HEK293 (cell line): ENCODE data around the gene OR13C3.
"Not testable (repeated sequence)": the region's sequence is repeated elsewhere in the genome, so short reads cannot be mapped to it uniquely, and the experiment has no call there.

Source experiments
- CTCF ChIA-PET: fragments of 350-600 bp; formaldehyde crosslinking; extraction: SDS; loops from one replicate; lab custom pipeline; 2021; ENCODE audit warnings: antibody characterized with exemption; lab: Yijun Ruan, JAX
- POLR2A ChIA-PET: fragments of 300-600 bp; formaldehyde crosslinking; extraction: SDS; loops from one replicate; lab custom pipeline; 2020; ENCODE audit warnings: antibody characterized with exemption, inconsistent platforms; lab: Yijun Ruan, JAX
- H3K27ac ChIP-seq: fragments of 200-500 bp; sonication (Bioruptor generic); 2 replicates; pipeline ENCODE4 v1.5.1; 2014; ENCODE audit warnings: low read depth, low read length, control low read depth, inconsistent platforms; ENCODE audit errors: extremely low read depth
- H3K36me3 ChIP-seq, 2 experiments: fragments of 200-500 bp in 1 of 2; sonication (Bioruptor generic) in 1 of 2; 1 replicate in 1 of 2; 2 replicates in 1 of 2; pipeline ENCODE4 v1.5.1; 2014 to 2017; ENCODE audit warnings: inconsistent platforms in 2 of 2, low read length in 2 of 2; ENCODE audit not compliant: control insufficient read depth in 2 of 2, insufficient read depth in 1 of 2
- H3K4me1 ChIP-seq: fragments of 200-500 bp; sonication (Bioruptor generic); 2 replicates; pipeline ENCODE4 v1.5.1; 2014; ENCODE audit warnings: mild to moderate bottlenecking, low read length, inconsistent platforms; ENCODE audit not compliant: control insufficient read depth, insufficient read depth
- H3K4me3 ChIP-seq: 2 replicates; pipeline ENCODE4 v1.5.1; 2011; ENCODE audit warnings: low read depth, mild to moderate bottlenecking, control low read depth, low read length, moderate library complexity
- H3K9me3 ChIP-seq: fragments of 200-500 bp; sonication (Bioruptor generic); 2 replicates; pipeline ENCODE4 v1.5.1; 2014; ENCODE audit warnings: low read depth, low read length, inconsistent platforms; ENCODE audit not compliant: control insufficient read depth, insufficient read depth
- GLIS2 ChIP-seq: fragments of 450-650 bp; formaldehyde crosslinking; IDR thresholded peaks from 2 replicates; pipeline ENCODE4 v1.5.1; 2016; ENCODE audit warnings: missing biosample characterization, missing genetic modification characterization
- HOXC10 ChIP-seq: sonication (generic); formaldehyde crosslinking; IDR thresholded peaks from 2 replicates; pipeline ENCODE4 v1.8.1; 2023; ENCODE audit warnings: mild to moderate bottlenecking, missing genetic modification reagents
- TCF7L2 ChIP-seq: IDR thresholded peaks from 2 replicates; pipeline ENCODE4 v1.6.1; 2011; ENCODE audit warnings: low read depth, mild to moderate bottlenecking, inconsistent platforms, low read length, moderate library complexity, borderline replicate concordance
- ZBTB21 ChIP-seq: fragments of 450-650 bp; formaldehyde crosslinking; IDR thresholded peaks from 2 replicates; pipeline ENCODE4 v1.5.1; 2017; ENCODE audit warnings: missing biosample characterization, missing genetic modification characterization
- ZFP3 ChIP-seq: fragments of 450-650 bp; formaldehyde crosslinking; IDR thresholded peaks from 2 replicates; pipeline ENCODE4 v1.5.1; 2016; ENCODE audit warnings: low read depth, missing biosample characterization, missing genetic modification characterization
- ZIC2 ChIP-seq: fragments of 450-650 bp; formaldehyde crosslinking; IDR thresholded peaks from 2 replicates; pipeline ENCODE4 v1.5.1; 2016; ENCODE audit warnings: missing biosample characterization, missing genetic modification characterization
- ZNF274 ChIP-seq, 2 experiments: fragments of 200-500 bp in 1 of 2; fragments of 450-650 bp in 1 of 2; sonication (Bioruptor generic) in 1 of 2; formaldehyde crosslinking in 1 of 2; IDR thresholded peaks; 2 replicates each; pipeline versions ENCODE4 v1.5.1 to v1.6.1; 2014 to 2016; ENCODE audit warnings: borderline replicate concordance in 1 of 2, inconsistent platforms in 1 of 2, low read length in 1 of 2, missing biosample characterization in 1 of 2, missing genetic modification characterization in 1 of 2
- ZNF292 ChIP-seq: fragments of 450-650 bp; formaldehyde crosslinking; IDR thresholded peaks from 2 replicates; pipeline ENCODE4 v1.5.1; 2016; ENCODE audit warnings: low read depth, missing biosample characterization, missing genetic modification characterization, borderline replicate concordance
- ZNF501 ChIP-seq: fragments of 450-650 bp; formaldehyde crosslinking; IDR thresholded peaks from 2 replicates; pipeline ENCODE4 v1.5.1; 2016; ENCODE audit warnings: missing biosample characterization, missing genetic modification characterization
- ZNF629 ChIP-seq: fragments of 450-650 bp; formaldehyde crosslinking; IDR thresholded peaks from 2 replicates; pipeline ENCODE4 v1.5.1; 2017; ENCODE audit warnings: missing biosample characterization, missing genetic modification characterization
- ZNF654 ChIP-seq: fragments of 450-650 bp; formaldehyde crosslinking; IDR thresholded peaks from 2 replicates; pipeline ENCODE4 v1.5.1; 2016; ENCODE audit warnings: low read depth, missing biosample characterization, missing genetic modification characterization
- ZNF664 ChIP-seq: fragments of 450-650 bp; formaldehyde crosslinking; IDR thresholded peaks from 2 replicates; pipeline ENCODE4 v1.5.1; 2016; ENCODE audit warnings: missing biosample characterization, missing genetic modification characterization
- ZNF747 ChIP-seq: fragments of 450-650 bp; formaldehyde crosslinking; IDR thresholded peaks from 2 replicates; pipeline ENCODE4 v1.5.1; 2016; ENCODE audit warnings: missing biosample characterization, missing genetic modification characterization
- ZNF76 ChIP-seq: fragments of 450-650 bp; formaldehyde crosslinking; IDR thresholded peaks from 2 replicates; pipeline ENCODE4; 2016; ENCODE audit warnings: low read depth, missing biosample characterization, missing genetic modification characterization, borderline replicate concordance
- ZNF768 ChIP-seq: fragments of 450-650 bp; formaldehyde crosslinking; IDR thresholded peaks from 2 replicates; pipeline ENCODE4 v1.5.1; 2018; ENCODE audit warnings: missing biosample characterization, mild to moderate bottlenecking, missing genetic modification characterization
- ZNF776 ChIP-seq: fragments of 450-650 bp; formaldehyde crosslinking; IDR thresholded peaks from 2 replicates; pipeline ENCODE4 v1.5.0; 2017; ENCODE audit warnings: missing biosample characterization, missing genetic modification characterization, borderline replicate concordance
- ZNF830 ChIP-seq: fragments of 450-650 bp; IDR thresholded peaks from 2 replicates; pipeline ENCODE4 v1.5.0; 2018; ENCODE audit warnings: missing biosample characterization, missing genetic modification characterization, low read depth, mild to moderate bottlenecking, moderate library complexity
- ZSCAN18 ChIP-seq: fragments of 450-650 bp; formaldehyde crosslinking; IDR thresholded peaks from 2 replicates; pipeline ENCODE4 v1.5.1; 2016; ENCODE audit warnings: missing biosample characterization, missing genetic modification characterization
- TF ChIP-seq, protein P1 (sequence below): fragments of 450-650 bp; formaldehyde crosslinking; IDR thresholded peaks from 2 replicates; pipeline ENCODE4 v1.5.1; 2017; ENCODE audit warnings: missing biosample characterization, missing genetic modification characterization
- TF ChIP-seq, protein P2 (sequence below): fragments of 450-650 bp; formaldehyde crosslinking; IDR thresholded peaks from 2 replicates; pipeline ENCODE4 v1.5.1; 2017; ENCODE audit warnings: missing biosample characterization, mild to moderate bottlenecking, missing genetic modification characterization, moderate library complexity
- TF ChIP-seq, protein P3 (sequence below): fragments of 450-650 bp; formaldehyde crosslinking; IDR thresholded peaks from 2 replicates; pipeline ENCODE4 v1.5.1; 2017; ENCODE audit warnings: missing biosample characterization, missing genetic modification characterization
- TF ChIP-seq, protein P4 (sequence below): fragments of 450-650 bp; formaldehyde crosslinking; IDR thresholded peaks from 2 replicates; pipeline ENCODE4 v1.5.1; 2016; ENCODE audit warnings: missing biosample characterization, missing genetic modification characterization, low read depth

Gene OR13C3

DNA sequence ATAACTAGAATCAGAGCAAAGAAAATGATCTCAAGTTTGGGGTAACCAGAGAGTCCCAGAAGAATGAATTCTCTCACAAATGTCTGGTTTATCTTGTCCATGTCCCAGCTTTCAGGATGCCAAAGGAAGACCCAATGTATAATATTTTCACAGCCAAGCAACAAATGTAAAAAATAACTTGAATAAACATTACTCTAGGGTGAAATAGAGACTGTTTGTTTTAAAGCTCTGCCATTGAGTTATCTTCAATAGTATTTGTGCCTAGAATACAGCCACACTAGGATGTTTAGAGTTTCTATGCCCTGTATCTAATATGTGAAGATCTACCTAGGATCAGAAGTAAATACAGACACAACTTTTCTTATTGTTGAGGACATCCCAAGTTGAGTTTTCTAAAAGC, 9.5 kb downstream of the OR13C3 start, which contains the start of gene OR13C4 (continued):
- no peak for TF ChIP-seq ZSCAN18 (tag by site-specific recombination)
- no peak for TF ChIP-seq GLIS2
- no peak for TF ChIP-seq ZIC2 (tag by site-specific recombination)
- TF ChIP-seq, protein P1, sequence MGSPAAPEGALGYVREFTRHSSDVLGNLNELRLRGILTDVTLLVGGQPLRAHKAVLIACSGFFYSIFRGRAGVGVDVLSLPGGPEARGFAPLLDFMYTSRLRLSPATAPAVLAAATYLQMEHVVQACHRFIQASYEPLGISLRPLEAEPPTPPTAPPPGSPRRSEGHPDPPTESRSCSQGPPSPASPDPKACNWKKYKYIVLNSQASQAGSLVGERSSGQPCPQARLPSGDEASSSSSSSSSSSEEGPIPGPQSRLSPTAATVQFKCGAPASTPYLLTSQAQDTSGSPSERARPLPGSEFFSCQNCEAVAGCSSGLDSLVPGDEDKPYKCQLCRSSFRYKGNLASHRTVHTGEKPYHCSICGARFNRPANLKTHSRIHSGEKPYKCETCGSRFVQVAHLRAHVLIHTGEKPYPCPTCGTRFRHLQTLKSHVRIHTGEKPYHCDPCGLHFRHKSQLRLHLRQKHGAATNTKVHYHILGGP (tag by site-specific recombination): no peak
- TF ChIP-seq ZNF501 (tag by site-specific recombination): no peak
- TF ChIP-seq, protein P2, sequence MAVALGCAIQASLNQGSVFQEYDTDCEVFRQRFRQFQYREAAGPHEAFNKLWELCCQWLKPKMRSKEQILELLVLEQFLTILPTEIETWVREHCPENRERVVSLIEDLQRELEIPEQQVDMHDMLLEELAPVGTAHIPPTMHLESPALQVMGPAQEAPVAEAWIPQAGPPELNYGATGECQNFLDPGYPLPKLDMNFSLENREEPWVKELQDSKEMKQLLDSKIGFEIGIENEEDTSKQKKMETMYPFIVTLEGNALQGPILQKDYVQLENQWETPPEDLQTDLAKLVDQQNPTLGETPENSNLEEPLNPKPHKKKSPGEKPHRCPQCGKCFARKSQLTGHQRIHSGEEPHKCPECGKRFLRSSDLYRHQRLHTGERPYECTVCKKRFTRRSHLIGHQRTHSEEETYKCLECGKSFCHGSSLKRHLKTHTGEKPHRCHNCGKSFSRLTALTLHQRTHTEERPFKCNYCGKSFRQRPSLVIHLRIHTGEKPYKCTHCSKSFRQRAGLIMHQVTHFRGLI (tag by site-specific recombination): no peak
- no peak for TF ChIP-seq ZNF292 (tag by site-specific recombination)
- no peak for TF ChIP-seq ZNF776

- POLR2A ChIA-PET, H3K4me3 ChIP-seq, H3K4me1 ChIP-seq, CTCF ChIA-PET, H3K36me3 ChIP-seq, H3K27ac ChIP-seq, H3K9me3 ChIP-seq: not testable (repeated sequence)
These were observed 16.4 kb downstream of the OR13C3 start for GRCh38 chr9:104520241-104520640.

GRCh38 chr9:104514901-104515300, 21.8 kb downstream of the OR13C3 start:
- POLR2A ChIA-PET: no interaction called here

More at GRCh38 chr9:104514901-104515300, 21.8 kb downstream of the OR13C3 start:
- Histone ChIP-seq H3K36me3 (no peaks in the 10 kb centered on the region), H3K4me1 (no peaks in the 10 kb centered on the region), H3K4me3 (no peak overlapping the region), H3K27ac (no peak overlapping the region), H3K9me3 (no peaks in the 10 kb centered on the region)
- TF ChIP-seq, protein P3, sequence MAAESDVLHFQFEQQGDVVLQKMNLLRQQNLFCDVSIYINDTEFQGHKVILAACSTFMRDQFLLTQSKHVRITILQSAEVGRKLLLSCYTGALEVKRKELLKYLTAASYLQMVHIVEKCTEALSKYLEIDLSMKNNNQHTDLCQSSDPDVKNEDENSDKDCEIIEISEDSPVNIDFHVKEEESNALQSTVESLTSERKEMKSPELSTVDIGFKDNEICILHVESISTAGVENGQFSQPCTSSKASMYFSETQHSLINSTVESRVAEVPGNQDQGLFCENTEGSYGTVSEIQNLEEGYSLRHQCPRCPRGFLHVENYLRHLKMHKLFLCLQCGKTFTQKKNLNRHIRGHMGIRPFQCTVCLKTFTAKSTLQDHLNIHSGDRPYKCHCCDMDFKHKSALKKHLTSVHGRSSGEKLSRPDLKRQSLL (tag by site-specific recombination): no peak
- TF ChIP-seq ZNF629 (no peak), ZNF747 (tag by site-specific recombination) (no peak), ZNF768 (tag by site-specific recombination) (no peak), ZBTB21 (tag by site-specific recombination) (no peak), ZNF274 (IDR thresholded peaks at IDR 0.05; ENCODE audit: low read length) (no peak), ZNF274 (tag by site-specific recombination; IDR thresholded peaks at IDR 0.05; ENCODE audit: borderline replicate concordance) (no peak), ZNF76 (tag by site-specific recombination) (no peak), HOXC10 (CRISPR knock-in tag) (no peak), ZNF654 (tag by site-specific recombination) (no peak), TCF7L2 (no peak), ZFP3 (tag by site-specific recombination) (no peak), ZNF664 (tag by site-specific recombination) (no peak), ZNF830 (tag by site-specific recombination) (no peak)
- TF ChIP-seq, protein P4, sequence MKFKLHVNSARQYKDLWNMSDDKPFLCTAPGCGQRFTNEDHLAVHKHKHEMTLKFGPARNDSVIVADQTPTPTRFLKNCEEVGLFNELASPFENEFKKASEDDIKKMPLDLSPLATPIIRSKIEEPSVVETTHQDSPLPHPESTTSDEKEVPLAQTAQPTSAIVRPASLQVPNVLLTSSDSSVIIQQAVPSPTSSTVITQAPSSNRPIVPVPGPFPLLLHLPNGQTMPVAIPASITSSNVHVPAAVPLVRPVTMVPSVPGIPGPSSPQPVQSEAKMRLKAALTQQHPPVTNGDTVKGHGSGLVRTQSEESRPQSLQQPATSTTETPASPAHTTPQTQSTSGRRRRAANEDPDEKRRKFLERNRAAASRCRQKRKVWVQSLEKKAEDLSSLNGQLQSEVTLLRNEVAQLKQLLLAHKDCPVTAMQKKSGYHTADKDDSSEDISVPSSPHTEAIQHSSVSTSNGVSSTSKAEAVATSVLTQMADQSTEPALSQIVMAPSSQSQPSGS (tag by site-specific recombination): no peak
- CTCF ChIA-PET: no interaction called here
